Ishikawa (cell line): ENCODE results near the gene GALNT9.

Experiments
- CEBPB ChIP-seq: IDR thresholded peaks from 2 replicates; pipeline ENCODE4 v1.6.1; 2012
- CREB1 ChIP-seq: IDR thresholded peaks from 2 replicates; pipeline ENCODE4 v1.6.1; 2012; ENCODE audit warnings: low read depth
- EGR1 ChIP-seq: IDR thresholded peaks from 2 replicates; pipeline ENCODE4 v1.6.1; 2012
- EP300 ChIP-seq: IDR thresholded peaks from 2 replicates; pipeline ENCODE4 v1.6.1; 2012; ENCODE audit warnings: borderline replicate concordance
- FOXM1 ChIP-seq: IDR thresholded peaks from 2 replicates; pipeline ENCODE4 v1.6.1; 2012; ENCODE audit warnings: low read depth, borderline replicate concordance
- MAX ChIP-seq: IDR thresholded peaks from 2 replicates; pipeline ENCODE4 v1.6.1; 2012
- NFIC ChIP-seq: IDR thresholded peaks from 2 replicates; pipeline ENCODE4 v1.6.1; 2012
- RAD21 ChIP-seq: IDR thresholded peaks from 2 replicates; pipeline ENCODE4 v1.6.1; 2012; ENCODE audit warnings: low read depth
- REST ChIP-seq: IDR thresholded peaks from 2 replicates; pipeline ENCODE4 v1.6.1; 2012; ENCODE audit warnings: low read depth, mild to moderate bottlenecking
- TAF1 ChIP-seq: IDR thresholded peaks from 2 replicates; pipeline ENCODE4 v1.6.1; 2012; ENCODE audit warnings: low read depth, mild to moderate bottlenecking
- TCF12 ChIP-seq: IDR thresholded peaks from 2 replicates; pipeline ENCODE4 v1.6.1; 2012; ENCODE audit warnings: low read depth
- TEAD4 ChIP-seq: IDR thresholded peaks from 2 replicates; pipeline ENCODE4 v1.6.1; 2012
- USF1 ChIP-seq: IDR thresholded peaks from 2 replicates; pipeline ENCODE4 v1.6.1; 2012
- YY1 ChIP-seq: IDR thresholded peaks from 2 replicates; pipeline ENCODE4 v1.6.1; 2012; ENCODE audit warnings: low read depth
- ZBTB7A ChIP-seq: IDR thresholded peaks from 2 replicates; pipeline ENCODE4 v1.6.1; 2012; ENCODE audit warnings: low read depth

Gene GALNT9

GRCh38 chr12:132309596-132310086 is 19.7 kb downstream of the GALNT9 start:
- TF ChIP-seq CEBPB (no peak), NFIC (no peak), EGR1 (no peak), CREB1 (no peak), REST (no peak), EP300 (no peak), RAD21 (no peak), TEAD4 (no peak), FOXM1 (no peak), USF1 (no peak), TCF12 (no peak)

GRCh38 chr12:132308853-132309595 is 20.4 kb downstream of the GALNT9 start:
- TF ChIP-seq REST (no peak), CEBPB (no peak), TCF12 (no peak), NFIC (no peak), CREB1 (no peak), EGR1 (no peak), EP300 (no peak), RAD21 (no peak), USF1 (no peak), FOXM1 (no peak)

GRCh38 chr12:132307976-132308852 is 21.2 kb downstream of the GALNT9 start:
- no peak for TF ChIP-seq TCF12
- TF ChIP-seq MAX = no peak
- TF ChIP-seq NFIC = no peak
- TF ChIP-seq RAD21 = no peak
- no peak for TF ChIP-seq EP300
- TF ChIP-seq CEBPB = no peak
- no peak for TF ChIP-seq FOXM1
- TF ChIP-seq YY1 = no peak
- TF ChIP-seq USF1 = no peak
- TF ChIP-seq TAF1 = no peak
- TF ChIP-seq EGR1 = no peak
- no peak for TF ChIP-seq CREB1
- TF ChIP-seq TEAD4 = no peak
- no peak for TF ChIP-seq ZBTB7A
- TF ChIP-seq REST = no peak

GRCh38 chr12:132306885-132307191 is 22.6 kb downstream of the GALNT9 start:
- TF ChIP-seq MAX (no peak), TEAD4 (no peak), FOXM1 (no peak), YY1 (no peak), TAF1 (no peak), EP300 (no peak), CEBPB (no peak), TCF12 (no peak), CREB1 (no peak), NFIC (no peak), RAD21 (no peak), REST (no peak), ZBTB7A (no peak), USF1 (no peak), EGR1 (no peak)
